GM10266 (cell line): Measurements from ENCODE around the gene PUM1.
"Not testable (repeated sequence)": the region's sequence is repeated elsewhere in the genome, so short reads cannot be mapped to it uniquely, and the experiment has no call there.

Experiments used
- DNase-seq: peaks from one replicate; pipeline ENCODE4 v3.0.0; 2012; ENCODE audit errors: extremely low spot score
- CTCF ChIP-seq: IDR thresholded peaks from 2 replicates; pipeline ENCODE4 v1.5.1; 2012; ENCODE audit warnings: mild to moderate bottlenecking, low read depth; ENCODE audit not compliant: control insufficient read depth, insufficient read depth; ENCODE audit errors: missing control alignments

The PUM1 gene

DNA sequence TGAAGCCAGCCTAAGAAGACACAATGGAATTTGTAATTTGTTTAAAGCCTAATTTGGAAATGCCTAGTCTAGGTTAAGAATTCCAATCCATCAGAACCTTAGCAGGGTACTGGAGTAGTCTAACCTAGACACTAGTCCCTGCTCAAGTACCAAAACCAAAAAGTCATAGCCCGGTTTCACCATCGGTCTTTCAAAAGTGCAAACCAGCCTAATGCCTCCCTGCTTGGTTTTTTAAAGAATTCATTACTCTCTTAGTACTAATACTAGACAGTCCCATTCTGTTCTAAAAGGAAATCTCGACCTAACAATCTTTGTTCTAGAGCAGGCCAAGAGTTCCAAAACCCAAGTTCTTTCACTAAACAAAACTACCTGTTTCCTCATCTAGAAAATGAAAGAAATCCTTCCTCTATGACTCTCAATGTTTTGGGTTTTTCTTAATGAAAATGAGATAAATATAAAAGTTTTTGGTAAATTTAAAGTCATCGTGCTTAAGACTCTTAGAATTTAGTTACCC, 2.6 kb downstream of the PUM1 start:
- no peak for TF ChIP-seq CTCF
- no peak for DNase-seq

GRCh38 chr1:31062162-31062866, 3.2 kb downstream of the PUM1 start:
- DNase-seq = not testable (repeated sequence)

DNA sequence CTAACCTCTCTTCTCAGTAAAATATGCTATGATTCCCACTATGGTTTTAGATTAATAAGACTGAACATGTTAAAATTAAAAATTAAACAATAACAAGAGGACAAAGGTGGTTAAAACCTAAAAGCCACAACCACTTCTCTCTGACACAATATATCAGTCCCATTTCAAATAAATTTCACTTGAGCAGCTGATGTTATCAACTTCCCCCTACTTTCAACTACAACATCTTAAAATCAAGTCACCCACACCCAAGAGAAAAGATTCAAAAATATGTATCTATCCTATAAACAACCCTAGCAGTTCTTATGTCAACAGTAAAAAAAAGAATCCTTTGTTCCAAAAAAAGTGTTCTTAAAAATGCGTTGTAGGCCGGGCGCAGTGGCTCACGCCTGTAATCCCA, 7.5 kb downstream of the PUM1 start:
- no peak for TF ChIP-seq CTCF
- DNase-seq = no peak

DNA sequence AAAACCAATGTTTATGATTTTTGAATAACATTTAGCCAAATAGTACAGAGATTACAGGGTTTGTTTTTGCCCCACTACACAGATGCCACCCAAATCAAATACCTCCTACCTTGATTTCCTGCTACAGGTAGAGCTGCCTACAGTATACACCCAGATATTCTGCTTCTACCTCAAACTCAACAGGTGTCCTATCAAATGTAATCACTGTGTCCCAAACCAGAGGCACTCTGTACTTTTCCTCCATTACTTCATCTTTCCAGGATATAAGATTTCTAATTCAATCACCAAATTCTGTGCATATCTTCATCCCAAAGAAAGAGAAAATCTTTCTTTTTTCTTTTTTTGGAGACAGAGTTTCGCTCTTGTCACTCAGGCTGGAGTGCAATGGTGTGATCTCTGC, 9.6 kb downstream of the PUM1 start:
- no peak for TF ChIP-seq CTCF
- no peak for DNase-seq

- no peak for DNase-seq
These were observed 10.0 kb downstream of the PUM1 start for GRCh38 chr1:31055501-31055900.

DNA sequence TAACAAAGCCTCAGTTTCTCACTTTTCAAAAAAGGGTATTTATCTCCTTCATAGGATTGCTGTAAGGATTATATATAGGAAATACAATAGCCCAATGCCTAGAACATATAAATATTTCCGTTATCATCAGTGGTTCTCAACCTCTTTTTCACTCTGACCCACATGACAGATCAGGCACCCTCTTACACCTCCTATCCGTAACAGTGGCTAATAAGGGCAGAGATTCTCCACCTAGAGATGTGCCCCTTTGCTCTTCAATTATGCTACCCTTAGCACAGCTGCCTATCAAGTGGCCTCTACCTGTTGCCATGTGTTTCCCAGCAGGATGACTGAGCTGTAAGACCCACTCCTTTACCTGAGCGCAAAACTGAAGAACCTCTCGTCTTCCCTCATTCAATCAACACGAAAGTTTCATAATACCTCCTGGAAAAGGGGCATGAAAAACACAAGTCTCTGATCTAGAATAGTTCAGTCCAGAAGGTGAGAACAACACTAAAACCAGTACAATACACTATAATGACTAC, 10.5 kb downstream of the PUM1 start:
- DNase-seq = no peak
- TF ChIP-seq CTCF = no peak

More at GRCh38 chr1:31055501-31055900, 10.0 kb downstream of the PUM1 start:
- no peak for TF ChIP-seq CTCF

GRCh38 chr1:31054349-31054748, 11.2 kb downstream of the PUM1 start:
- no peak for DNase-seq
- TF ChIP-seq CTCF = no peak

DNA sequence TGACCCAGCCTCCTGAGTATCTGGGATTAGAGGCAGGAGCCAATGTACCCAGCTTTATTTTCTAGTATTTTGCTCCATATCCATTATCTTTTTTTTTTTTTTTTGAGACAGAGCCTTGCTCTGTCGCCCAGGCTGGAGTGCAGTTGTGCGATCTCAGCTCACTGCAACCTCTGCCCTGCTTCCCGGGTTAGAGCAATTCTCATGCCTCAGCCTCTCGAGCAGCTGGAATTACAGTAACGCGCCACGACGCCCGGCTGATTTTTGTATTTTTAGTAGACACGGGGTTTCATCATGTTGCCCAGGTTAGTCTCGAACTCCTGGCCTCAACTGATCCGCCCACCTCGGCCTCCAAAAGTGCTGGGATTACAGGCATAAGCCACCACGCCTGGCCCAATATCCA, 12.9 kb downstream of the PUM1 start:
- not testable (repeated sequence) for DNase-seq
